HK-2 (cell line): ENCODE results near the gene DISP3.

ENCODE experiments used
- DNase-seq: peaks from one replicate; pipeline ENCODE4 v3.0.0-alpha.2; 2018; ENCODE audit not compliant: unreplicated experiment

Gene DISP3

GRCh38 chr1:11461531-11462137 is 17.3 kb upstream of the DISP3 start:
- DNase-seq, result no peak

GRCh38 chr1:11462224-11462923 is 16.6 kb upstream of the DISP3 start:
- no peak for DNase-seq

GRCh38 chr1:11463177-11463576 is 15.8 kb upstream of the DISP3 start:
- DNase-seq, result no peak

- no peak for DNase-seq
These were observed 13.6 kb upstream of the DISP3 start for GRCh38 chr1:11465307-11465706.

- no peak for DNase-seq
These were observed 12.5 kb upstream of the DISP3 start for GRCh38 chr1:11466416-11466815.

GRCh38 chr1:11468878-11469277 is 10.1 kb upstream of the DISP3 start:
- no peak for DNase-seq

GRCh38 chr1:11470912-11471311 is 8.0 kb upstream of the DISP3 start:
- DNase-seq, result no peak

- no peak for DNase-seq
These were observed 7.5 kb upstream of the DISP3 start for GRCh38 chr1:11471473-11471872.

- no peak for DNase-seq
These were observed 6.7 kb upstream of the DISP3 start for GRCh38 chr1:11472284-11472683.

- DNase-seq, result no peak
These were observed 6.2 kb upstream of the DISP3 start for GRCh38 chr1:11472741-11473140.

GRCh38 chr1:11473491-11474034 is 5.4 kb upstream of the DISP3 start:
- DNase-seq, result peak; percentile 16

GRCh38 chr1:11474826-11475225 is 4.1 kb upstream of the DISP3 start:
- DNase-seq, result no peak

- DNase-seq, result no peak
These were observed 3.2 kb upstream of the DISP3 start for GRCh38 chr1:11475748-11476147.

- DNase-seq, result no peak
These were observed 522 bp downstream of the DISP3 start for GRCh38 chr1:11479375-11479979.

- no peak for DNase-seq
These were observed 2.1 kb downstream of the DISP3 start for GRCh38 chr1:11481019-11481418.

GRCh38 chr1:11482198-11482597 is 3.2 kb downstream of the DISP3 start:
- DNase-seq, result no peak

- no peak for DNase-seq
These were observed 3.9 kb downstream of the DISP3 start for GRCh38 chr1:11482701-11483479.

GRCh38 chr1:11483581-11484320 is 4.8 kb downstream of the DISP3 start:
- DNase-seq, result no peak

- DNase-seq, result no peak
These were observed 5.3 kb downstream of the DISP3 start for GRCh38 chr1:11484321-11484655.

GRCh38 chr1:11485191-11485590 is 6.2 kb downstream of the DISP3 start:
- no peak for DNase-seq

GRCh38 chr1:11486231-11487009 is 7.5 kb downstream of the DISP3 start:
- no peak for DNase-seq
